ENCODE results near the gene BBS2. TPM values are rescaled to one million over a fixed set of nuclear protein-coding genes. Genes with fewer than 3 reads are reported as not detected.

Gene BBS2
- total RNA-seq, 1 donor from 2014 or later, result 29.0 TPM

- no peaks in the 10 kb centered on the region for H3K4me1 Mint-ChIP-seq (ENCODE audit: low read depth, unreplicated experiment)
- Histone ChIP-seq H3K9me3 (ENCODE audit: insufficient read depth, low read depth, low read length) (no peaks in the 10 kb centered on the region), H3K4me3 (ENCODE audit: insufficient read depth, low read depth, low read length) (no peak overlapping the region), H3K9ac (ENCODE audit: low read length) (no peak overlapping the region), H4K20me1 (ENCODE audit: insufficient read depth, low read length) (no peaks in the 10 kb centered on the region), H3K27ac (ENCODE audit: low read depth, low read length) (no peak overlapping the region), H3K36me3 (ENCODE audit: insufficient read depth, low read length) (no peaks in the 10 kb centered on the region), H2AFZ (ENCODE audit: low read depth, low read length) (no peak overlapping the region), H3K79me2 (ENCODE audit: insufficient read depth, low read length) (no peaks in the 10 kb centered on the region), H3K27me3 (ENCODE audit: insufficient read depth, low read length) (no peaks in the 10 kb centered on the region), H3K4me2 (ENCODE audit: low read length) (no peak overlapping the region), H3K4me1 (ENCODE audit: insufficient read depth, low read length) (no peaks in the 10 kb centered on the region)
- FAIRE-seq (no peak), DNase-seq (ENCODE audit: low read depth) (peak; percentile 67)
- H3K9me3 Mint-ChIP-seq (ENCODE audit: unreplicated experiment), result no peaks in the 10 kb centered on the region
- no peak overlapping the region for H3K4me3 Mint-ChIP-seq (ENCODE audit: unreplicated experiment)
- no peak for TF ChIP-seq EZH2 (IDR thresholded peaks at IDR 0.05; ENCODE audit: insufficient read depth, low read length)
- TF ChIP-seq CTCF (IDR thresholded peaks at IDR 0.05; ENCODE audit: insufficient read depth, low read depth, low read length), result no peak
- H3K36me3 Mint-ChIP-seq (ENCODE audit: low read depth, unreplicated experiment), result no peaks in the 10 kb centered on the region
- H3K27me3 Mint-ChIP-seq (ENCODE audit: low read depth, unreplicated experiment), result peaks cover 47% of the 10 kb centered on the region
- H3K27ac Mint-ChIP-seq (ENCODE audit: unreplicated experiment), result no peak overlapping the region
Observed at GRCh38 chr16:56558024-56558747, 38.4 kb upstream of the BBS2 start.

- H3K27ac ChIP-seq (ENCODE audit: low read depth, low read length), result no peak overlapping the region
- TF ChIP-seq CTCF (IDR thresholded peaks at IDR 0.05; ENCODE audit: insufficient read depth, low read depth, low read length) (no peak), EZH2 (IDR thresholded peaks at IDR 0.05; ENCODE audit: insufficient read depth, low read length) (no peak)
- no peak overlapping the region for H3K9ac ChIP-seq (ENCODE audit: low read length)
- peaks cover 2% of the 10 kb centered on the region for H3K4me1 Mint-ChIP-seq (ENCODE audit: low read depth, unreplicated experiment)
- no peak overlapping the region for H2AFZ ChIP-seq (ENCODE audit: low read depth, low read length)
- no peaks in the 10 kb centered on the region for H3K4me1 ChIP-seq (ENCODE audit: insufficient read depth, low read length)
- no peaks in the 10 kb centered on the region for H3K36me3 ChIP-seq (ENCODE audit: insufficient read depth, low read length)
- DNase-seq (ENCODE audit: low read depth) (no peak), FAIRE-seq (no peak)
- H3K9me3 Mint-ChIP-seq (ENCODE audit: unreplicated experiment), result no peaks in the 10 kb centered on the region
- H3K27me3 ChIP-seq (ENCODE audit: insufficient read depth, low read length), result no peaks in the 10 kb centered on the region
- H3K9me3 ChIP-seq (ENCODE audit: insufficient read depth, low read depth, low read length), result no peaks in the 10 kb centered on the region
- H3K4me3 Mint-ChIP-seq (ENCODE audit: unreplicated experiment), result no peak overlapping the region
- peaks cover 36% of the 10 kb centered on the region for H3K27me3 Mint-ChIP-seq (ENCODE audit: low read depth, unreplicated experiment)
- H4K20me1 ChIP-seq (ENCODE audit: insufficient read depth, low read length), result no peaks in the 10 kb centered on the region
- no peak overlapping the region for H3K27ac Mint-ChIP-seq (ENCODE audit: unreplicated experiment)
- no peak overlapping the region for H3K4me3 ChIP-seq (ENCODE audit: insufficient read depth, low read depth, low read length)
- no peaks in the 10 kb centered on the region for H3K79me2 ChIP-seq (ENCODE audit: insufficient read depth, low read length)
- no peak overlapping the region for H3K4me2 ChIP-seq (ENCODE audit: low read length)
- H3K36me3 Mint-ChIP-seq (ENCODE audit: low read depth, unreplicated experiment), result no peaks in the 10 kb centered on the region
Observed at GRCh38 chr16:56554441-56554840, 34.6 kb upstream of the BBS2 start.

All from astrocyte (in vitro differentiated cells and primary cell).